ENCODE data around the gene CNR2.
"Not testable (repeated sequence)": the region's sequence is repeated elsewhere in the genome, so short reads cannot be mapped to it uniquely, and the experiment has no call there.

Gene CNR2

DNA sequence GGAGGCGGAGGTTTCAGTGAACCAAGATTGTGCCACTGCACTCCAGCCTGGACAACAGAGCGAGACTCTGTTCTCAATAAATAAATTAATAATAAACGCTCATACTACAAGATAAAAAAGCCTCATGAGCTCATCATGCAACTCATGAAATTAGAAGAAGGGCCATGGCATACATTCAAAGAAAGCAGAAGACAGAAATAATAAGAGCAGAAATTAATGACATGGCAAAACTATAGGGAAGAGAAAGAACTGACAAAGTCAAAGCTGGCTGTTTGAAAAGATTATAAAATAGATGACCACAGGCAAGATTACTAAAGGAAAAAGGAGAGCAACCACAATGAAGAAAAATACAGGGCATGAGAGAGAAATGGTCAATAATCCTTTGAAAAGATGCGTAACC is 30.4 kb downstream of the CNR2 start:
- DNase-seq (ENCODE audit: low read depth) = no peak

DNA sequence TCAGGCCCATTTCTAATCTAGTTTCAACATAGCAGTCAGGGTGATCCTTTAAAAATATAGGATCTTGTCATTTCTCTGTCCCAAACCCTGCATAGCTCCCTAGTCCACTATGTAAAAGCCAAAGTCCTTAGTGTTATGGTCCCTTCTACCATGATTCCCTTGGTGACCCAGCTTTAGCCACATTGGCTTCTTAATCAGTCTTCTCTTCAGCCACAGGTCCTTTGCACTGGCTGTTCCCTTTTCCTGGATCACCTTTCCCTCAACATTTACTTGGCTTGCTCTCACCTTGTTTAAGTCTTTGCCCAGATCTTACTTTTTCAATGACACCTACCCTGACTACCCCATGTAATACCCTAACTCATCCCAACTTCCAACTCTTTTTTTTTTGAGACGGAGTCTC is 33.4 kb downstream of the CNR2 start:
- no peak for DNase-seq (ENCODE audit: low read depth)

- no peak for DNase-seq (ENCODE audit: low read depth)
Observed at GRCh38 chr1:23878668-23879067, 34.5 kb downstream of the CNR2 start.

GRCh38 chr1:23875382-23875781 is 37.8 kb downstream of the CNR2 start:
- DNase-seq (ENCODE audit: low read depth) = no peak

DNA sequence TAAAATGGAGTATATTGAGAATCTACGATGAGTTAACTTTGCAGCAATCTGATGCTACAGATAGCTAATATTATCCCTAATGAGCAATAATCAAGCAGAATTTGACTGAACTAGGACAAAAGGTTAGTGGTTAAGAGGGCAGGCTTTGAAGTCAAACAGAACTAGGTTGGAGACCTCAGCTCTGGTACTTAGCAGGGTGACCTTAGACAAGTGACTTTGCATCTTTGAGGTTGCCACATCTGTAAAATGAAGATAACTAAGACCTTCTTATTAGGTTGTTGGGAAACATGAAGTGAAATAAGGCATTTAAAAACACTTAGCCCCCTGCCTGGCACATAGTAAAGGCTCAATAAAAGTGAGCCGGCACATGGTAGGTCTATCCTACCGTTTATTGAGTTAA is 40.7 kb downstream of the CNR2 start:
- no peak for DNase-seq (ENCODE audit: low read depth)

DNA sequence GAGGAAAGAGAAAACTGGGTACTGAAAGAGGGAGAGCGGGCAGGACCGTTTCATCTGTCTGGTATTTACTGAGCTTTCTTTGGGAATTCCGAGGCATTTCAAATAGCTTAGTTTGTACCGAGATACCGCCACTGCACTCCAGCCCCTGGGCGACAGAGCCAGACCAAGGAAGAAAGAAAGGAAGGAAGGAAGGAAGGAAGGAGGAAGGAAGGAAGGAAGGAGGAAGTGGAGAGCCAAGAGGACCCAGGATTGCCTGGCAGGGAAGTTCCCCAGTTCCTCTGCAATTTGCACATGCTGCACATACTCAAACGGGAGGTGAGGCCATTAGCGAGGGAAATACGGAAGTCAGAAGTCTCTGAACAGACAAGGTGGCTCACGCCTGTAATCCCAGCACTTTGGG is 44.1 kb downstream of the CNR2 start:
- DNase-seq (ENCODE audit: low read depth) = no peak

DNA sequence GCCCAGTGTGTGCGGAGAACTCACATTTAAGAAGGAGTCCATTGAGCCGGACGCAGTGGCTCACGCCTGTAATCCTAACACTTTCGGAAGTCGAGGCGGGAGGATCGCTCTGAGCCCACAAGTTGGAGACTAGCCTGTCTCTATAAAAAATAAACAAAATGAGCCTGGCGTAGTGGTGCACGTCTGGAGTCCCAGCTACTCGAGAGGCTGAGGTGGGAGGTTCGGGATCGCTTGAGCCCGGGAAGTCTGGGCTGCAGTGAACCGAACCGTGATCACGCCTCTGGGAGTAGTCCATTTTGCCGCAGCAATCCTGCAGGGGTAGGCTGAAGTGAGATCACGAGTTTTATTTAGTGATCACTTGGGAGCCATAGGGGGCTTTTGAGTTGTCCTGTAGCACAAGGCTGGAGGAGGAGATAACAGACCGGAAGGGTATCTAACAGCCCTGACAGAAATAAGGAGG is 44.6 kb downstream of the CNR2 start:
- DNase-seq (ENCODE audit: low read depth) = no peak

DNA sequence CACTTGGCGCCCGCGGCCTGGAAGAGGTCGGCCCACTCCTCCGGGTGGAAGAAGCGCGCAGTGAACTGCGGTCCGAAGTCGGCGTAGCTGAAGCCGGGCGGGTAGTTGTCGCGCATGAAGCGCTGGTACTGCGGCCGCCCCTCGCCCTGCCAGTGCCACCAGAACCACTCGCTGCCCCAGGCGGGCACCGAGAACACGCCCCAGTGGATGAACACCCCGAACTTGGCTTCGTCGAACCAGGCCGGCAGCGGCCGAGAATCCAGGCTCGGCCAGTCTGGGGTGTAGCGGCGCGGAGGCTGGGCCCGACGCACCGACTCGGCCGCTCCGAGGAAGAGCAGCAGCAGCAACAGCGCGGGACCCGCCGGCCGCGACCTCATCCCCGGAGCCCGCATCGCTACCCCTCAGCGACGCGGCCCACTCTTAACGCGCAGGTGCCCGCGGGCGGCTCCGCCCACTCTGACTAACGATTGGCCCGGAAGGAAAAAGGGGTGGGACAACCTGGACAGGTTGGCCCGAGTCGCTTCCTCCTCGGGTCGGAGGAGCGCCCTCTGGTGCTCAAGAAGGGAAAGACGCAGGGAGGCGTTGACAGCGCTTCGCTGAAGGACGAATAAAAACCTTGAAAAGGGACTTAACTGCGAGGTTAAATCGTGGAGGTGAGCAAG is 45.1 kb downstream of the CNR2 start, which contains the start of gene FUCA1:
Gene FUCA1, minus strand, starts transcription at position 396 of the 662 bp plus-strand sequence. Its CDS starts 4 bp downstream, at position 392.
- peak; percentile 92 for DNase-seq (ENCODE audit: low read depth)

GRCh38 chr1:23867542-23867894 is 45.6 kb downstream of the CNR2 start:
- DNase-seq (ENCODE audit: low read depth) = no peak

GRCh38 chr1:23865543-23865930 is 47.6 kb downstream of the CNR2 start:
- no peak for DNase-seq (ENCODE audit: low read depth)

GRCh38 chr1:23864801-23865542 is 48.2 kb downstream of the CNR2 start:
- no peak for DNase-seq (ENCODE audit: low read depth)

- DNase-seq (ENCODE audit: low read depth) = no peak
Observed at GRCh38 chr1:23862640-23863039, 50.5 kb downstream of the CNR2 start.

- DNase-seq (ENCODE audit: low read depth) = no peak
Observed at GRCh38 chr1:23854568-23854967, 58.6 kb downstream of the CNR2 start.

GRCh38 chr1:23853124-23853523 is 60.0 kb downstream of the CNR2 start:
- DNase-seq (ENCODE audit: low read depth) = not testable (repeated sequence)

DNA sequence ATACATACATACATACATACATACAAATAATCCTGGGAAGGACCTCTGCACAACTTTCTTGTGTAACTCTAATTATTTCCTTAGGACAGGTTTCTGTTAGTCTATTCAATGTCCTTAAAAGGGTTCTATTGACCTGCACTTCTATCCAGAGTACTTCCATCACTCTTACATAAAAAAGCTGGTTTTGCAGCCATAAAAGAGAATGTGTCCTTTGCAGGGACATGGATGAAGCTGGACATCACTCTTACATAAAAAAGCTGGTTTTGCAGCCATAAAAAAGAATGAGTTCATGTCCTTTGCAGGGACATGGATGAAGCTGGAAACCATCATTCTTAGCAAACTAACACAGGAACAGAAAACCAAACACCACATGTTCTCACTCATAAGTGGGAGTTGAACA is 61.8 kb downstream of the CNR2 start:
- DNase-seq (ENCODE audit: low read depth) = not testable (repeated sequence)

DNA sequence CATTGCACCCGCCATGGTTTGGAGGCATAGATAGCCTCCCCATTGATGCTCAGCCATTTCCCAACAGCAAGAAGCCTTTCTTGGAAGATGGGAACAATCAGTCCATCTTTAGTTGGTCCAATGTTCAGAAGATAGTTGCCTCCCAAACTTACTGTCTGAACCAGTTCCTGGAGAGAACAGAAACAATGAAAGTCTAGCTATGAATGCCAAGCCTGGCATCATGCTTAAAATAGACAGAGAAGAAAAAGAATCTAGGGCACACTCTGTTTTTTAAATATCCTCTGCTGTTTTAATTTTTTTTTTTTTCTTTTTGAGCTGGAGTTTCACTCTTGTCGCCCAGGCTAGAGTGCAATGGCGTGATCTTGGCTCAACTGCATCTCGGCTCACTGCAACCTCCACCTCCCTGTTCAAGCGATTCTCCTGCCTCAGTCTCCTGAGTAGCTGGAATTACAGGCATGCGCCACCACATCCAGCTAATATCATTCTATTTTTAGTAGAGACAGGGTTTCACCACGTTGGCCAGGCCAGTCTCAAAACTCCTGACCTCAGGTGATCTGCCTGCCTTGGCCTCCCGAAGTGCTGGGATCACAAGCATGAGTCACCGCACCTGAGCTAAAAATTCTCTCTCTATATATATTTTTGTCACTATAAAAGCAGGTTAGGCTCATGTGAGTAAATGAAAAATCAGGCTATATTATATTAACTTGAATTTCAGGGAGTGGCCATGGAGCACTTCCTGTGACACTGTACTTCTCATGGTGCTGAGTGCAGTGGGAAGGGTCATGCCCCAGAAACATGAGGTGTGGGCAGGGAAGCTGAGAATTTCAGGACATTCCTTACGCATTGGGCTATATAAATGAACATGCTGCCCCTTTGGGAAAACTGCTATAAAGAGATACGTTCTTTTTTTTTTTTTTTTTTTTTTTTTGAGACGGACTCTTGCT is 64.2 kb downstream of the CNR2 start:
- DNase-seq (ENCODE audit: low read depth) = no peak

GRCh38 chr1:23847482-23848095 is 65.6 kb downstream of the CNR2 start:
- not testable (repeated sequence) for DNase-seq (ENCODE audit: low read depth)

- no peak for DNase-seq (ENCODE audit: low read depth)
Observed at GRCh38 chr1:23845163-23845562, 68.0 kb downstream of the CNR2 start.

DNA sequence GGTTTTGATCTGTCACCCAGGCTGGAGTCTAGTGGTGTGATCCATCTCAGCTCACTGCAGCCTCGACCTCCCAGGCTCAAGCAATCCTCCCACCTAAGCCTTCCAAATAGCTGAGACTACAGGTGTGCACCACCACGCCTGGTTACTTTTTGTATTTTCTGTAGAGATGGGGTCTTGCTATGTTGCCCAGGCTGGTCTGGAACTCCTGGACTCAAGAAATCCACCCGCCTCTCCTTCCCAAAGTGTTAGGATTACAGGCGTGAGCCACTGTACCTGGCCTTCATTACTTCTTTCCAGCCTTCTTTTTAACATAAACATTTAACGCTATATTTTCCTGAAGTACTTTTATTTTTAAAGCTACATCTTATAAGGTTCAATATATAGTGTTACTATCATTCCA is 69.5 kb downstream of the CNR2 start:
- DNase-seq (ENCODE audit: low read depth) = no peak

DNA sequence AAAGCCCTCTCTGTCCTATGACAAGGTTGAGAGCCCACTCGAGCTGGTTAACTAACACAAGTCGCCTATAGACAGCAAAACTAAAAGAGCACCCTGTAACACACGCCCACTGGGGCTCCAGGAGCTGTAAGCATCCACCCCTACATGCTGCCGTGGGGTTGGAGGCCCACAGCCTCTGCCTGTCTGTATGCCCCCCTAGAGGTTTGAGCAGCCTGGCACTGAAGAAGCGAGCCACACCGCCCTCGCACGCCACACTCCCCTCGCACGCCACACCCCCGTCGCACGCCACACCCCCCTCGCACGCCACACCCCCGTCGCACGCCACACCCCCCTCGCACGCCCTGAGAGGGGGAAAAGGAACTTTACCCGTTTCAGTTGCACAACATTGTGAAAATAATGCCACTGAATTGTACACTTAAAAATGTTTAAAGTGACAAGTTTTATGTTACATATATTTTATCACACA is 74.7 kb downstream of the CNR2 start:
- DNase-seq (ENCODE audit: low read depth) = peak; percentile 64

DNA sequence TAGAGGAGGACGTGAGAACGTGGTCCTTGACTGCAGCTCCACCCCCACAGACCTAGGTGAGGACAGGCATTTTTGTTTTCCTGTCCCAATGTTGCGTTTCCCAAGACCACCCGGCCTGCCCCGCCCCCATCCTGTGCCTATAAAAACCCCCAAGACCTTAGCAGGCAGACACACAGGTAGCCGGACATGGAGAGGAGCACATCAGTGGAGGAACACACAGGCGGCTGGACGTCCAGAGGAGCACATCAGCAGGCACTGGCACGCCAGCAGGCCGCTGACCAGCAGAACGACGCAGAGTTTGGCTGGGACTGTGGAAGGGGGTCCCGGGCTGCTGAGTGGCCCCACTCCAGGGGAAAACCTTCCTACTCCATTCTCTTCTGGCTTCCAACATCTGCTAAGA is 75.3 kb downstream of the CNR2 start:
- DNase-seq (ENCODE audit: low read depth) = no peak

- no peak for DNase-seq (ENCODE audit: low read depth)
Observed at GRCh38 chr1:23836037-23836436, 77.1 kb downstream of the CNR2 start.

All from activated T-helper 9 cell treated with anti-CD3 and anti-CD28 coated beads, Interleukin-2, amount 50 U/mL, for 16 hours (primary cell).